Gastroesophageal sphincter (tissue), 4 donors: ENCODE data around the gene BMPR2. TPM values are rescaled to one million over a fixed set of nuclear protein-coding genes. Genes with fewer than 3 reads are reported as not detected.
A peak's percentile ranks its signal among the peaks of the same experiment; 100 is the strongest.

ENCODE experiments used
- ATAC-seq: fragments of 150-250 bp; one replicate; pipeline ENCODE4 v1.9.1; 2016; ENCODE audit warnings: mild to moderate bottlenecking, moderate library complexity
- H3K27ac ChIP-seq, 4 donors: fragments of 200-600 bp; sonication (generic) in 3 of 4; 1 replicate in 3 of 4; 2 replicates in 1 of 4; pipeline ENCODE4 v1.5.1; 2016 to 2019
- H3K27me3 ChIP-seq: fragments of 200-600 bp; sonication (generic); one replicate; pipeline ENCODE4 v1.5.1; 2019
- H3K36me3 ChIP-seq, 2 donors: fragments of 200-600 bp; sonication (generic); one replicate each; pipeline ENCODE4 v1.5.1; 2019; ENCODE audit warnings: control low read depth in 1 of 2
- H3K4me1 ChIP-seq, 3 donors: fragments of 200-600 bp; sonication (generic); 1 replicate in 2 of 3; 2 replicates in 1 of 3; pipeline ENCODE4 v1.5.1; 2016 to 2019; ENCODE audit warnings: control low read depth in 2 of 3
- H3K4me3 ChIP-seq, 2 donors: fragments of 200-600 bp; sonication (generic); one replicate each; pipeline ENCODE4 v1.5.1; 2019; ENCODE audit warnings: mild to moderate bottlenecking in 1 of 2, moderate library complexity in 1 of 2
- H3K9me3 ChIP-seq, 3 donors: fragments of 200-600 bp; sonication (generic); one replicate each; pipeline ENCODE4 v1.5.1; 2017 to 2019; ENCODE audit warnings: control low read depth in 2 of 3
- EP300 ChIP-seq: sonication (generic); formaldehyde crosslinking; IDR thresholded peaks from one replicate; pipeline ENCODE4 v1.6.1; 2017; ENCODE audit warnings: antibody characterized with exemption, mild to moderate bottlenecking
- POLR2A ChIP-seq, 2 donors: fragments of 450-650 bp; IDR thresholded peaks; one replicate each; pipeline ENCODE4 v1.6.1; 2017; ENCODE audit warnings: antibody characterized with exemption in 2 of 2, mild to moderate bottlenecking in 2 of 2, moderate library complexity in 1 of 2
- POLR2AphosphoS5 ChIP-seq: sonication (generic); formaldehyde crosslinking; IDR thresholded peaks from one replicate; pipeline ENCODE4 v1.6.1; 2017; ENCODE audit warnings: antibody characterized with exemption
- WGBS, 2 donors: methylation state at CpG; one replicate each; pipeline ENCODE4 v1.1.5; 2018; ENCODE audit warnings: low coverage in 1 of 2; 5-methylcytosine and 5-hydroxymethylcytosine counted together
- total RNA-seq, 4 donors: library from RNA; depleted of rRNA; stranded (reverse); fragments of >200 nt; gene quantifications; one replicate each; pipeline ENCODE4 v1.1.0, GENCODE V29; 2016
- TF ChIP-seq, protein P1 (sequence below), 4 experiments: fragments of 200-600 bp in 2 of 4; fragments of 450-650 bp in 2 of 4; sonication (generic) in 1 of 4; IDR thresholded peaks; one replicate each; pipeline ENCODE4 v1.5.1; 2017 to 2019; ENCODE audit warnings: antibody characterized with exemption in 4 of 4, mild to moderate bottlenecking in 2 of 4, moderate library complexity in 2 of 4

The BMPR2 gene
- total RNA-seq, result 10 to 100 TPM; 53.4 to 86.9 (median 70.0) TPM

- peak within 1 kb of the TSS; percentile 74 to 83 for H3K4me3 ChIP-seq
- H3K27me3 ChIP-seq, result no peaks in the 10 kb centered on the region
- peak; percentile 93 for ATAC-seq
- peaks cover 0 to 27% (median 8%) of the 10 kb centered on the region in 3 donors for H3K4me1 ChIP-seq
- H3K9me3 ChIP-seq, result no peaks in the 10 kb centered on the region
- TF ChIP-seq POLR2AphosphoS5 (peak; percentile 67), POLR2A (IDR thresholded peaks at IDR 0.05) (peak; percentile 83 to 91), EP300 (no peak)
- TF ChIP-seq, protein P1, sequence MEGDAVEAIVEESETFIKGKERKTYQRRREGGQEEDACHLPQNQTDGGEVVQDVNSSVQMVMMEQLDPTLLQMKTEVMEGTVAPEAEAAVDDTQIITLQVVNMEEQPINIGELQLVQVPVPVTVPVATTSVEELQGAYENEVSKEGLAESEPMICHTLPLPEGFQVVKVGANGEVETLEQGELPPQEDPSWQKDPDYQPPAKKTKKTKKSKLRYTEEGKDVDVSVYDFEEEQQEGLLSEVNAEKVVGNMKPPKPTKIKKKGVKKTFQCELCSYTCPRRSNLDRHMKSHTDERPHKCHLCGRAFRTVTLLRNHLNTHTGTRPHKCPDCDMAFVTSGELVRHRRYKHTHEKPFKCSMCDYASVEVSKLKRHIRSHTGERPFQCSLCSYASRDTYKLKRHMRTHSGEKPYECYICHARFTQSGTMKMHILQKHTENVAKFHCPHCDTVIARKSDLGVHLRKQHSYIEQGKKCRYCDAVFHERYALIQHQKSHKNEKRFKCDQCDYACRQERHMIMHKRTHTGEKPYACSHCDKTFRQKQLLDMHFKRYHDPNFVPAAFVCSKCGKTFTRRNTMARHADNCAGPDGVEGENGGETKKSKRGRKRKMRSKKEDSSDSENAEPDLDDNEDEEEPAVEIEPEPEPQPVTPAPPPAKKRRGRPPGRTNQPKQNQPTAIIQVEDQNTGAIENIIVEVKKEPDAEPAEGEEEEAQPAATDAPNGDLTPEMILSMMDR (IDR thresholded peaks at IDR 0.05), result peak in 1 of 4 experiments; percentile 5
- H3K27ac ChIP-seq, result peak within 1 kb of the TSS; percentile 93 to 96 (median 95)
- WGBS, 2 donors, result 0% methylated on average over 2 to 4 of the region's 70 CpGs
- H3K36me3 ChIP-seq, result no peaks in the 10 kb centered on the region
Measured at GRCh38 chr2:202375609-202376408, at the start of gene BMPR2. BMPR2 (plus strand) TSS chr2:202376327; CDS start chr2:202377475, 1,148 bp downstream.

- Histone ChIP-seq H3K4me1 (no peaks in the 10 kb centered on the region), H3K27me3 (no peaks in the 10 kb centered on the region), H3K36me3 (peaks cover 0 to 33% of the 10 kb centered on the region in 2 donors), H3K4me3 (no peak overlapping the region), H3K27ac (no peak overlapping the region), H3K9me3 (no peaks in the 10 kb centered on the region)
- ATAC-seq, result no peak
- WGBS, 2 donors, result 75 to 100% methylated on average over 1 of the region's 1 CpG
- TF ChIP-seq, protein P1 (IDR thresholded peaks at IDR 0.05), result no peak
- TF ChIP-seq POLR2A (IDR thresholded peaks at IDR 0.05), result no peak
- TF ChIP-seq EP300, result no peak
- TF ChIP-seq POLR2AphosphoS5, result no peak
Measured at GRCh38 chr2:202327858-202328257, 48.3 kb upstream of the BMPR2 start.

DNA sequence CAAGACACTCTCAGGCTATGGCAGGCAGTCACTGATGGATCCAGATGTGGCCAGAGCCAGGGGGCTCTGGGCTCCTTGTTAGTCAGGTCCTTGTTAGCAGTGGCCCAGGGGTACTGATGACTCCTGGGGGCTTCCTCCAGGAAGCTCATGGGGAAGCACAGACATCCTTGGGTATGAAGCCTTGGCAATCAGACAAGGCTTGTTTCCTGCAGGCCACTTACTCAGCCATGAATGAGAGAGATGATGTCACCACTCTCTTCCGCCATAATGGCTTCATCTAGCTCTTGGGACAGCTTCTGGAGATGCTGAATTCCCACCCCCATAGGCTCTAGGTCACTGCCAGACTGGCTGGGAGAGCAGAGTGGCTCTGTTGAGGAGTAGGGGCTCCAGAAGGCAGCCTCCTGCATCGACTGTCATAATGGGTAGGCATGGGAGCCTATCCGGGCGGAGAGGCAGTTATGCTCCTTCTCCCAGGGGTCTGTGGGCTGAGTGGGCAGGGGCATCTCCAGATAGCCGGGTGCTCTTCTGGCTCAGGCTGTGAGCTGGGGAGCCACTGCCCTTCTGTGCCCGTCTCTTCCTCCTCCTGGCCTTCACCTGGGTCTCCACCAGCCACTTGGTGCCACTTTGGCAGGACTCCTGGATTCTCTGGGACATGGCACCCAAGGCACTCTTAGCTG, 40.2 kb upstream of the BMPR2 start:
- Histone ChIP-seq H3K27ac (no peak overlapping the region), H3K4me1 (no peaks in the 10 kb centered on the region), H3K4me3 (no peak overlapping the region), H3K9me3 (no peaks in the 10 kb centered on the region), H3K36me3 (no peaks in the 10 kb centered on the region), H3K27me3 (no peaks in the 10 kb centered on the region)
- TF ChIP-seq EP300 (no peak), POLR2A (IDR thresholded peaks at IDR 0.05) (no peak), POLR2AphosphoS5 (no peak)
- TF ChIP-seq, protein P1 (IDR thresholded peaks at IDR 0.05), result no peak
- WGBS, 2 donors, result 67% methylated on average over 1 of the region's 6 CpGs; no CpG with 5 or more reads in 1 of the 2 donors
- ATAC-seq, result no peak

- H3K9me3 ChIP-seq, result no peaks in the 10 kb centered on the region
- no peaks in the 10 kb centered on the region for H3K36me3 ChIP-seq
- H3K4me3 ChIP-seq, result no peak overlapping the region
- H3K4me1 ChIP-seq, result no peaks in the 10 kb centered on the region
- no peak overlapping the region for H3K27ac ChIP-seq
- TF ChIP-seq, protein P1 (IDR thresholded peaks at IDR 0.05), result no peak
- TF ChIP-seq POLR2A (IDR thresholded peaks at IDR 0.05) (no peak), POLR2AphosphoS5 (no peak), EP300 (no peak)
- no peaks in the 10 kb centered on the region for H3K27me3 ChIP-seq
- ATAC-seq, result no peak
- 30 to 52% methylated on average over 1 to 2 of the region's 2 CpGs for WGBS, 2 donors
Measured at GRCh38 chr2:202337151-202337550, 39.0 kb upstream of the BMPR2 start.
